ENCODE data around the gene EPN3.

The EPN3 gene

DNA sequence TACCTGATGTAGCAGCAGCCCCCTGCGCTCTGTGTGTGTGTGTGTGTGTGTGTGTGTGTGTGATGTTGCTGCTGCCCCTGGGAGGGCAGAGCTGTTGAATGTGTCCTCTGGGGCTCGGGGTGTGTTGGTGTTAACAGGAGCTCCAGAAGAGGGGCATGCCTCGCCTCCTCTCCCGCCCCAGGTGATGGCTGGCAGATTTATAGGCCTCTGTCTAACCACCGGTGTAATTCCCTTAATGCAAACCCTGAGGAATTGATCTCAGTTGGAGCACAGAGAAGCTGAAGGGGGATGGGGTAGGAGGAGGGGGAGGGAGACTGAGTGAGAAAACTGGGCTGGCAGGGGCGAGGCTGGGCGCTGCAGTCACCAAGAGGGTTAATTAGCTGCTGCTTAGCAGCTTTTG is 38.0 kb downstream of the EPN3 start:
- no peak for DNase-seq

GRCh38 chr17:50571681-50572080 is 39.1 kb downstream of the EPN3 start:
- DNase-seq, result no peak

GRCh38 chr17:50572541-50572940 is 40.0 kb downstream of the EPN3 start:
- no peak for DNase-seq

- no peak for DNase-seq
These were observed 41.5 kb downstream of the EPN3 start for GRCh38 chr17:50573866-50574611.

DNA sequence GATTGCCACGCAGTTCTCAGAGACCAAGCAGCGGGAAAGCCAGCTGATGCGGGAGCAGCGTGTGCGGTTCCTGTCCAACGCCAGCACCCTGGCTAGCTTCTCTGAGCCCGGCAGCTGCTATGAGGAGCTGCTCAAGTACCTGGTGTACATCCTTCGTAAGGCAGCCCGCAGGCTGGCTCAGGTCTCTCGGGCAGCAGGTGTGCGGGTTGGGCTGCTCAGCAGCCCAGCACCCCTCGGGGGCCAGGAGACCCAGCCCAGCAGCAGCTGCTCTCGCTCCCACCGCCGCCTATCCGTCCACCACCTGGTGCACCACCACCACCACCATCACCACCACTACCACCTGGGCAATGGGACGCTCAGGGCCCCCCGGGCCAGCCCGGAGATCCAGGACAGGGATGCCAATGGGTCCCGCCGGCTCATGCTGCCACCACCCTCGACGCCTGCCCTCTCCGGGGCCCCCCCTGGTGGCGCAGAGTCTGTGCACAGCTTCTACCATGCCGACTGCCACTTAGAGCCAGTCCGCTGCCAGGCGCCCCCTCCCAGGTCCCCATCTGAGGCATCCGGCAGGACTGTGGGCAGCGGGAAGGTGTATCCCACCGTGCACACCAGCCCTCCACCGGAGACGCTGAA is 43.2 kb downstream of the EPN3 start:
- no peak for DNase-seq

DNA sequence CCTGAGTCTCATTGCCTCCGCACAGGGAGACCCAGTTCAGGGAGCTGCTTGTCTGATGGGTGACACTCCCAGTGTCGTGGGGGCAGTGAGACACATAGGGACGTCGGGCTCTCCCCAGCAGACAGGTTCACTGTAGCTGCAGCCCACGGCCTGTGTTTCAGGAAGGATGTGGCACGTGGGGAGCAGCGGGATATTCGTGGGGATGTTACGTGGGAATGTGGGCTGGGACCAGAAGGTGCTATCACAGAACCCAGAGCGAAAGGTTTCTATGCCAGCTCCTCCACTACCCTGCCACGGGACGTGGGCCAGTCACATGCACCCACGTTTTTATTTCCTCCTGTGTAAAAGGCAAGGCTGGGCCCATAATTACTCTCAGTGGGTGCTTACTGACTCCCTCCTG is 44.3 kb downstream of the EPN3 start:
- DNase-seq, result no peak

- DNase-seq, result no peak
These were observed 45.0 kb downstream of the EPN3 start for GRCh38 chr17:50577451-50577954.

GRCh38 chr17:50578173-50578572 is 45.6 kb downstream of the EPN3 start:
- DNase-seq, result no peak

DNA sequence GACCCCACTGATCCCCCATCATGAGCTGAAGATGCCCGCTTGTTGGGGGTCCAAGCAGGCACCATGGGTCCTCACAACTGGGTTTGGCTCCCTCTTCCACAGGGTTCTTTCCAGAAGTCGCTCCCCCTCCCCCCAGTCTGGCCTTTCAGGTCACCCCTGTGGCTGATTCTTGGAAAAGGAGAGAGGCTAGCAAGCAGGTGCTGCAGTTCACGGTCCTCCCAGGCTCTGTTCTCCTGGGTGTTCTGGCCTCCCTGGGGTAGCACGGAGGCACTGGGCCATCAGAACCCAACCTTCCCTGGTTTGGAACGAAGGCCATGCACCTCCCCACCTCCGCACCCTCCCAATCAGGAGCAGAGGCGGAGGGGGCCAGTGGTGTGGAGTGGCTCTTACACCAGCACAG is 46.9 kb downstream of the EPN3 start:
- no peak for DNase-seq

DNA sequence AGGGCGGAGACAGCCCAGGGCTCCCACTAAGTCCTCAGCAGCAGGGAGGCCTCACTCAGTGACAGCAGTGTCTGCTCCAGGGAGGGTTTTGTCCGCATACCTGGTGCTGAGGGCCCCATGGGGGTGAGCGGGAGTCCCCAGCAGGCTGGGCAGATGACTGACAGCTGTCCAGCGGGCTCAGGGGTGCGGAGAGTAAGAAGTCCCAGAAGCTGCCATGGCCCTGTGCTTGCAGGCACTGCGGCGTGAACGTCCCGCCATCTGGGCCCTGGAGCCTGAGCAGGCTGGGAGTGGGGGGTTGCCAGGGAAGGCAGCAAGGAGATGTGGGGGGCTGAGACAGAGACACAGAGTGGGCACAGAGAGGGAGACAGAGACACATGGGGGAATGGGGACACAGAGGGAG is 48.1 kb downstream of the EPN3 start:
- DNase-seq, result no peak

GRCh38 chr17:50581316-50581715 is 48.8 kb downstream of the EPN3 start:
- no peak for DNase-seq

- no peak for DNase-seq
These were observed 50.2 kb downstream of the EPN3 start for GRCh38 chr17:50582741-50583140.

DNA sequence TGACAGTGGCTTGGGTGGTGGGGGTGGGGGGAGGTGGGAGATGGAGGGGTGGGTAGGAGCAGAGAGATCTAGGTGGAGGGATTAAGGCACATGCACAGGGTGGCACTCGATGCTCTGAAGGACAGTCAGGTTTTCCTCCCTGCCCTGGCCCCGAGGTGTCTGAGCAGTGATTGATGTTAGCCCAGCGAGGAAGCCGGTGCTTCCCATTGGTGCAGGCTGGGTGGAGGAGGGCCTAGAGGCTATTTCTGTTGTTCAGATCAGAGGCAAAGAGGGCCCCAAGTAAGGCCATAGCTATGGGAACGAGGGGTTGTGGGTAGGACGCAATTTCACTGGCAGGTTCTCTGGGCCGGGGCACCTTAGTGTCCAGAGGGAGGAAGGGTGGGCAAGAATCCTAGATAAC is 51.1 kb downstream of the EPN3 start:
- DNase-seq, result no peak

- no peak for DNase-seq
These were observed 51.6 kb downstream of the EPN3 start for GRCh38 chr17:50584116-50584515.

GRCh38 chr17:50584749-50585148 is 52.2 kb downstream of the EPN3 start:
- DNase-seq, result no peak

GRCh38 chr17:50585346-50585745 is 52.8 kb downstream of the EPN3 start:
- no peak for DNase-seq

DNA sequence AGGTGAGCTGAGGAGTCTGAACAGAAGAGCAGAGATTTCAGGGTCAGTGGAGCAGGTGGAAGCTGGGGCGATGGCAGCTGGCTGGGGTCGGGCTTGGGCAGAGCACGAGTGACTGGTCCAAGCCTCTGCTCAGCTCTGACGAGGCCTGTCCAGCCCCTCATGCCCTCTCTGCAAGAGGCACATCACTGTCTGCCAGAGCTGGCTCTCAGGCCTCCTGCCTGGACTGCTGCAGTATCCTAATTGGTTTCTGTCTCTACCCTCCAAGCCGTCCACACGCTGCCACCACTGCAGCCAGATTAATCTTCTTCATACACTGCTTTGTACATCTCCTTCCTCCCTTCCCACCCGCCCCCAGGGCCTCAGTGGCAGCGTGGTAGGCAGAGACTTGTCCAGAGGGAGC is 53.4 kb downstream of the EPN3 start:
- DNase-seq, result no peak

DNA sequence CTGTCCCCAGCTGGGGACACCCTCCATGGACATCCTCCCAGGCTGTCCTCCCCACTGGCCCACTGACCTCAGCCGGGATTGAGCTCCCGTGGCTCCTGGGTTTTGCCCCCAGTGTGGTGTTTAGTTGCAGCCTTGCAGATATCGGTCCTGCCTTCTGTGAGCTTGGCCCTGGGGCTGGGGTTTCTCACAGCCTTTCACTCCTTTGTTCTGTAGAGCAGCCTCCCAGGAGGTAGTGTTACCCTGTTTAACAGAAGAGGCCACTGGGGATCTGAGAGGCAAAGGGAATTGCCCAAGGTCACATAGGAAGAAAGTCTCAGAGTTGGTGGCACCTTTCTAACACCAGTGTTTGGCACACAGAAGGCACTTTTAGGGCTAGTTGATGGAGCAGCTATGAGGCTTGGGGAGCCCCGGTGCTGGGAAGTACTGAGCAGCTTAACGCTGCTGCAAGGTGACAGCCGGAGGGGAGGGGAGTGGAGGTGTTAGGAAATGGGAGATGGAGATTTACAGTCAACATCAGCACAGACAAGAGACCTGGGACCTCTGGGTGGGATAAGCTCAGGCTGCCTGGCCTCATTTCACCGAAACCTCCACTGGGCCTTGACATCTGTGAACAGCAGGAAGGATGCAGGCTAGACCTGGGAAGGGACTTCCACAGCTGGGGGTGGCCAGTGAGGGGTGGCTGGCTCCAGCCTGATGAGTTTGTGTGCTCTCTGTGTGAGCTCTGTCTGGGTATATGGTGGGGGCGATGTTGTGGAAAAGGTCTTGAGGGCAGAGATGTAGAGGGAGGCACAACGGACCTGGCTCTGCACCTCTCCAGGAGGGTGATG is 54.1 kb downstream of the EPN3 start:
- DNase-seq, result no peak

DNA sequence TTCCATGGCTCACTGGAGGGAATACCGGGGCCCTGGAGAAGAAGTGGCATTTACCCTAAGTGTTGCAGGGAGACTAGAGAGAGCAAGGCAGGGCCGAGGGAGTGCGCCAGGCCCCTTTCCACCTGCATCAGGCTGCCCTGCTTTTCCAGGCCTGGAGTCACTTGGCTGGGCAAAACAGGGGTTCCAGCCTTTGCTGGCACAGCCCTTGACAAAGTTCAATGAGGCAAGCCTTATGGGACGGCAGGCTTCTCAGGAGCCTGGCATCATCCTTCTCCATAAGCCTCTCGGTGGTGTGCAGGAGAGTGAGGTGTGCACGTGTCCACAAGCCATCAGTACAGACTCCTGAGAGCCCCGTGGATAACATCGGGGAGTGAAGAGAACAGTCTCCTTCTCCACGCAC is 55.0 kb downstream of the EPN3 start:
- DNase-seq, result no peak

GRCh38 chr17:50588391-50589049 is 56.0 kb downstream of the EPN3 start:
- DNase-seq, result no peak

DNA sequence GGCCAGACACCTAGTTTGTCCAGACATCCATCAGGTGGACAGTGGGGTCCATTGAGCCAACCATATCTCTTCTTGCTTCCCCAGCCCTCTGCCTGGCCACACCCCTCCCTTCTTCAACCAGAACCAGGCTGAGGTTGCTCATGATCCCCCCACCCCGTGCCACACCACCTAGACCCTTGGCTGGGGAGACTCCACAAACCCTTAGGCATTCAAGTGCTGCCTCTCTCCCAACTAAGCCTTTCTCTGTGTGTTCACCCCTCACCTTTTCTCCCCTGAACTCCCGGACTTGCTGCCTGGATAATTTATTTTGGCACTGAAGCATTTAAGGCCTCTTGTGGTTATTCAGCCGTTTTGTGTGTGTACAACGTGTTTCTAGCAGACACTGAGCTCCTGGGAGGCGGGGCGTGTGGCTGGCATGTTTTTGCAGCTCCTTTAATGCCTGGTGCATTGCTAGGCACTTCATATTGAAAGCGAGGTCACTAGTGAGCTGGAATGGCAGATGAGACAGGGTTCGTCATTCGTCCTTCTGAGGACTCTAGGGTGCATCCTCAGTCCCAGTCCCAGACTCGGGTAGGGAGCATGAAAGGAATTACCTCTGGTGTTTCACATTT is 56.7 kb downstream of the EPN3 start:
- DNase-seq, result no peak

- no peak for DNase-seq
These were observed 58.6 kb downstream of the EPN3 start for GRCh38 chr17:50590946-50591737.

Measured in CD4-positive, alpha-beta T cell treated with Interleukin-6 for 4 hours (primary cell).